ENCODE results near the gene GYS1.
"Not testable (repeated sequence)": the region's sequence is repeated elsewhere in the genome, so short reads cannot be mapped to it uniquely, and the experiment has no call there.

GYS1 gene

DNA sequence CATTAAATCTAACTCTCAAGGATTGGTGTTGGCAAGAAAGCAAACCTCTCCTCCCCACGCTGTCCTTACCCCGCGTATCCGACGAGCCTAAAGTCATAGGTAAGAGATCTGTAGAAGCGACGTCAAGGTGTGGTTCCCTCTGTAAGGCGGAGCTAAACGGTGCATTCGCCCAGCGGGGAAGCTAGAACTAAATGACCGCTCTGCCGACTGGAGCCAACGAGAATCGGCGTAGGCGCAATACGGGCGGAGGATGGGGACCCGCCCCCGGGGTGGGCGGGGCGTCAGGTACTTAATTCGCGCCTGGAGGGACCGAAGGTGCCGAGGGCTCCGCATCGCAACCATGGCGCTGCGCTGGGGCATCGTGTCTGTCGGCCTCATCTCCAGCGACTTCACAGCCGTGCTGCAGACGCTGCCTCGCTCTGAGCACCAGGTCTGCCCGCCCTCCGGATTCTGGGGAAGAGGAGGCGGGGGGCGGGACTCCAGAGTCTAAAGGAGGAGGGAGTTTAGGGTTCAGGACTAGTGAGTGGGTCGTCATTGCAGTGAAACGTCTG is 59.7 kb downstream of the GYS1 start, which contains the start of gene DHDH:
Gene DHDH, plus strand, starts transcription at position 318 of the 551 bp plus-strand sequence. Its CDS starts 23 bp downstream, at position 341.
- peak; percentile 45 for DNase-seq

DNA sequence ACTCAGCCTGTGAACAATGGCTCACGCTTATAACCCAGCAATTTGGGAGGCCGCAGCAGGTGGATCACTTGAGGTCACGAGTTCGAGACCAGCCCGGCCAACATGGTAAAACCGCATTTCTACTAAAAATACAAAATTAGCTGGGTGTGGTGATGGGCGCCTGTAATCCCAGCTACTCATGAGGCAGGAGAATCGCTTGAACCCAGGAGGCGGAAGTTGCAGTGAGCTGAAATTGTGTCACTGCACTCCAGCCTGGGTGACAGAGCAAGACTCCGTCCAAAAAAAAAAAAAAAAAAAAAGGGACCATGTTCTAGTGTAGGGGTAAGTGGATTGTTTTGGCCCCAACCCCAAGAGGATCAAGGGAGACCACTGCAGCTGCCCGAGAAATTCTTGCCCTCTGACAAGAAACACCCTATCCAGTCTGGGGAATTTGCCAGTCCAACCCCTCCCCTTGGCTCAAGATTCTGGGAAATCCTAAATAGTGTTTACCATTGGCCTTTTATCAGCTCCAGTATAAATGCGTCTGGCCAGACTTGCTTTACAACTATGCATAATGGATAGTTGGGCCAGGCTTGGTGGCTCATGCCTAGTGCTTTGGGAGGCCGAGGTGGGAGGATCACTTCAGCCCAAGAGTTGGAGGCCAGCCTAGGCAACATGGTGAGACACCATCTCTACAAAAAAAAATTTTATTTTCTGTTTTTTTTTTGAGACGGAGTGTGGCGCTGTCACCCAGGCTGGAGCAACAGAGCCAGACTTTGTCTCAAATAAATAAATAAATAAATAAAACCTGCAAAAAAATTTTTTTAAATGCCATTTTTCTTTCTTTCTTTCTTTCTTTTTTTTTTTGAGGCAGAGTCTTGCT is 64.7 kb downstream of the GYS1 start:
- no peak for DNase-seq

DNA sequence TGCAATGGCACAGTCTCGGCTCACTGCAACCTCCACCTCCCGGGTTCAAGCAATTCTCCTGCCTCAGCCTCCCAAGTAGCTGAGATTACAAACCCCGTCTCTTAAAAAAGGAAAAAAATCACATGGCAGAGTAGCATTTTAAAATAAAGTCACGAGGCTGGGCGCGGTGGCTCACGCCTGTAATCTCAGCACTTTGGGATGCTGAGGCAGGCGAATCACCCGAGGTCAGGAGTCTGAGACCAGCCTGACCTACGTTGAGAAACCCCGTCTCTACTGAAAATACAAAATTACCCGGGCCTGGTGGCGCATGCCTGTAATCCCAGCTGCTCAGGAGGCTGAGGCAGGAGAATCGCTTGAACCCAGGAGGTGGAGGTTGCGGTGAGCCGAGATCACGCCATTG is 65.4 kb downstream of the GYS1 start:
- not testable (repeated sequence) for DNase-seq

DNA sequence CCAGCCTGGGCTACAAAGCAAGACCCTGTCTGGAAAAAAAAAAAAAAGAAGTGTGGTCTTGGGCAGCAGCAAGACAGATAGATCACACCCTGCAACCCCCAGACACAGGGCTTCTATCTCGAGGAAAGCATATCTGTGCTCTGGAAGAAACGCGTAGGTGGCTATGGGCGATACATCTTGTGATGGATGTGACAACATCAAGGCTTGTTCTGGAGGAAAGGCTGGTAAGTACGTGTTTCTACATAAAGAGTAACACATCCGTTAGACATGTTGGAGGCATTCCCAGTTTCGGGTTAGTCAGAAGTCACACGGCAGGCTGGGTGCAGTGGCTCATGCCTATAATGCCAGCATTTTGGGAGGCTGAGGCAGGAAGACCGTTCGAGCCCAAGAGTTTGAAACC is 66.2 kb downstream of the GYS1 start:
- DNase-seq, result no peak

DNA sequence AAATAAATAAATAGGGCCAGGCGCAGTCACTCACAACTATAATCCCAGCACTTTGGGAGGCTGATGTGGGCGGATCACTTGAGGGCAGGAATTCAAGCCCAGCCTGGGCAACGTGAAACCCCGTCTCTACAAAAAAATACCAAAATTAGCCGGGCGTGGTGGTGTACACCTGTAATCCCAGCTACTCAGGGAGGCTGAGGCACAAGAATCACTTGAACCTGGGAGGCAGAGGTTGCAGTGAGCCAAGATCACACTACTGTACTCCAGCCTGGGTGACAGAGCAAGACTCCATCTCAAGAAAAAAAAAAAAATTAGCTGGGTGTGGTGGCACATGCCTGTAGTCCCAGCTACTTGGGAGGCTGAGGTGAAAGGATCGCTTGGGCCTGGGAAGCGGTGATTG is 67.2 kb downstream of the GYS1 start:
- not testable (repeated sequence) for DNase-seq

DNA sequence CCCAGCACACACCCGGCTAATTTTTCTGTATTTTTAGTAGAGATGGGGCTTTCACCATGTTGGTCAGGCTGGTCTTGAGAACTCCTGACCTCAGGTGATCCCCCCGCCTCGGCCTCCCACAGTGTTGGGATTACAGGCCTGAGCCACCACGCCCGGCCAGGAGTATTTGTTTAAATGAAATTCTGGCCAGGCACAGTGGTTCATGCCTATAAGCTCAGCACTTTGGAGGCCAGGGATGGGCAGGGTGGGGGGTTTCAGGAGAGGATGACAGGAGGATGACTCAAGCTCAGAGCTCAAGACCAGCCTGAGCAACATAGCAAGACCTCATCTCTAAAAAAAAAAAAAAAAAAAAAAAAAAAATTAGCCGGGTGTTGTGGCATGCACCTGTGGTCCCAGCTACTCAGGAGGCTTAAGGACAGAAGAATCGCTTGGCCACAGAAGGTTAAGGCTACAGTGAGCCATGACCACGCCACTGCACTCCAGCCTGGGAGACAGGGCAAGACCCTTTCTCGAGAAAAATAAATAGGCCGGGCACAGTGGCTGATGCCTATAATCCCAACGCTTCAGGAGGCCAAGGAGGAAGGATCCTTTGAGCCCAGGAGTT is 67.8 kb downstream of the GYS1 start:
- no peak for DNase-seq

DNA sequence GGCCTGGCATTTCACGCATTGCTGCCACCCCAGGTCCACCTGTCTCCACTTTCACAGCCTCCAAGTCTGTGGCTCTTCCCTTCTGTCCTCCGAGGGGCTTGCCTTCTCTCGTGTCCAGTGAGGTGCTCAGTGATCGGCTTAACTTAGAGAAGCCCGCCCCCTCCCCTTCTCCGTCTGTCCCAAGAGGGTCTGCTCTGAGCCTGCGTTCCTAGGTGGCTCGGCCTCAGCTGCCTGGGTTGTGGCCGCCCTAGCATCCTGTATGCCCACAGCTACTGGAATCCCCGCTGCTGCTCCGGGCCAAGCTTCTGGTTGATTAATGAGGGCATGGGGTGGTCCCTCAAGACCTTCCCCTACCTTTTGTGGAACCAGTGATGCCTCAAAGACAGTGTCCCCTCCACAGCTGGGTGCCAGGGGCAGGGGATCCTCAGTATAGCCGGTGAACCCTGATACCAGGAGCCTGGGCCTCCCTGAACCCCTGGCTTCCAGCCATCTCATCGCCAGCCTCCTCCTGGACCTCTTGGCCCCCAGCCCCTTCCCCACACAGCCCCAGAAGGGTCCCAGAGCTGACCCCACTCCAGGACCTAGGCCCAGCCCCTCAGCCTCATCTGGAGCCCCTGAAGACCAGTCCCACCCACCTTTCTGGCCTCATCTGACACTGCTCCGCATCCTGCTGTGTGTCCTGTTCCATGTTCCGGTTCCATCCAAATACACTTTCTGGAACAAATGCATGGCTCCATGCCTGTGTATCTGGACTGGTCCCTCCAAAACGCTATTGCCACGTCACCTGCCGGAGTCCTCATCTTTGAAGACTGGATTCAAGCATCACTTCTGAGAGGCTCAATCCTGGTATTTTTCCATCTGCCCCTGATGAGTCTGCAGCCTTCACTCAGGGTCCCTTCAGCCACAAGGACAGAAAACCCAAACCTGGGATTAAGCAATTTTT is 70.3 kb downstream of the GYS1 start:
- no peak for DNase-seq

DNA sequence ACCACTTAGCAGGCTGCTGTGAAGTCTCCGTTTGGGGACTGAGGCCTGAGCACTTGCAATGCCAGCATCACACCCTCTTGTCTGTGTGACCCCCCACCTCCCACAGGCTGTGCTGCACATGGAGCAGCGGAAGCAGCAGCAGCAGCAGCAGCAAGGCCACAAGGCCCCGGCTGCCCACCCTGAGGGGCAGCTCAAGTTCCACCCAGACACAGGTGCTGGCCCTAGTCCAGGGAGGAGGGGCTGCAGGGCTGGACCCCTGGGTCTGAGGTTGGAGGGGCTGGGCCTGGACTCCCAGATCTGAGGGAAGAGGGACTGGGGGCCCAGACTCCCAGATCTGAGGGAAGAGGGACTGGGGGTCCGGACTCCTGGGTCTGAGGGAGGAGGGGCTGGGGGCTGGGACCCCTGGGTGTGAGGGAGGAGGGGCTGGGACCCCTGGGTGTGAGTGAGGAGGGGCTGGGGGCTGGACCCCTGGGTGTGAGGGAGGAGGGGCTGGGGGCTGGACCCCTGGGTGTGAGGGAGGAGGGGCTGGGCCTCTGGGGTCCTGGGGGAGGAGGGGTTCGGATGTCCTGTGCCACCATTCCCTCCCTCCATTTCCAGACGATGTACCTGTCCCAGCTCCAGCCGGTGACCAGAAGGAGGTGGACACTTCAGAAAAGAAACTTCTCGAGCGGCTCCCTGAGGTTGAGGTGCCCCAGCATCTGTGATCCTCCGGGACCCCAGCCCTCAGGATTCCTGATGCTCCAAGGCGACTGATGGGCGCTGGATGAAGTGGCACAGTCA is 71.2 kb downstream of the GYS1 start:
- no peak for DNase-seq

DNA sequence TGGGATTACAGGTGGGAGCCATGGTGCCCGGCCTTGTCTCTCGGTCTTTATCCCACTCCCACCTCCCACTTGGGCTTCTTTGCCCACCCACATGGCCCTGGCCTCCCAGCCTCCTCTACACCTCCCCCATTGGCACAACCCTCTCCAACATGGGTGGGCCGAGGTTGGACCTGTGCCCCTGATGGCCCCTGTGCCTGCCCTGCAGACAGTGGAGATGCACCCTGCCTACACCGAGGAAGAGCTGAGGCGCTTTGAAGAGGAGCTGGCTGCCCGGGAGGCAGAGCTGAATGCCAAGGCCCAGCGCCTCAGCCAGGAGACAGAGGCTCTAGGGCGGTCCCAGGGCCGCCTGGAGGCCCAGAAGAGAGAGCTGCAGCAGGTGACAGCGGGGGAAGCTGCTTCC is 72.2 kb downstream of the GYS1 start:
- no peak for DNase-seq

DNA sequence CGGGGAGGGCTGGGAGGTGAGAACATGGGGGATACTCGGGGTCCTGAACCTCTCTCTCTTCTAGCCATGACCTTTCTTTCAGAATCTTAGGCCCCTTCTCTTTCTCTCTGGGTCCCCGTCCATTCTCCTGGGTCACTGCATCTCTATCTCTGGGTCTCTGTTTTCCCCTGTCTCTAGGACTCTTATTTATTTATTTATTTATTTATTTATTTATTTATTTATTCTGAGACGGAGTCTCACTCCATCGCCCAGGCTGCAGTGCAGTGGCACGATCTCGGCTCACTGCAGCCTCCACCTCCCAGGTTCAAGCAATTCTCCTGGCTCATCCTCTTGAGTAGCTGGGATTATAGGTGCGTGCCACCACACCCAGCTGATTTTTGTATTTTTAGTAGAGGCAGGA is 73.8 kb downstream of the GYS1 start:
- DNase-seq, result not testable (repeated sequence)

DNA sequence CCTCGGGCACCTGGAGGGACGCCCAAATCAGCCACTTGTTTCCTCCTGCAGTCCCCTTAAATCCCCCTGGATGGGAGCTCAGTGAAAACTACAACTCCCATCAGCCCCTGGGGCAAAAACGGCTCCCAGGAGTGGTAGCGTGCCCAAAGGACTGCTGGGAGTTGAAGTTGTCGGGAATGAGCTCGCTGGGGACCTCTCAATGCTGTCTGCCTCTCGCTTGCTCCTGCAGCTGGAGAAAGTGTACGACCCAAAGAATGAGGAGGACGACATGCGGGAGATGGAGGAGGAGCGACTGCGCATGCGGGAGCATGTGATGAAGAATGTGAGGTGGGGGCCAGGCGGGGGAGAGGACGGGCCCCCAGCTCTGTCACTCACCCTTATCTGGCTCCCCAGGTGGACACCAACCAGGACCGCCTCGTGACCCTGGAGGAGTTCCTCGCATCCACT is 74.3 kb downstream of the GYS1 start:
- no peak for DNase-seq

Data from DMS 273 treated with DMSO at 0.1 percent for 48 hours (cell line).